Activated naive CD8-positive, alpha-beta T cell (primary cell): ENCODE measurements around the gene LYRM9.
"Not testable (repeated sequence)": the region's sequence is repeated elsewhere in the genome, so short reads cannot be mapped to it uniquely, and the experiment has no call there.

Experiments used
- H3K27ac Mint-ChIP-seq: one replicate; pipeline ENCODE4 v1.8.0; 2021; ENCODE audit warnings: mixed read lengths
- H3K27me3 Mint-ChIP-seq: one replicate; pipeline ENCODE4 v1.8.0; 2021; ENCODE audit warnings: mixed read lengths
- H3K36me3 Mint-ChIP-seq: one replicate; pipeline ENCODE4 v1.8.0; 2021; ENCODE audit warnings: mixed read lengths
- H3K4me1 Mint-ChIP-seq: one replicate; pipeline ENCODE4 v1.8.0; 2021; ENCODE audit warnings: low read depth, mixed read lengths
- H3K4me3 Mint-ChIP-seq: one replicate; pipeline ENCODE4 v1.8.0; 2021; ENCODE audit warnings: mild to moderate bottlenecking, mixed read lengths
- H3K9me3 Mint-ChIP-seq: one replicate; pipeline ENCODE4 v1.8.0; 2021; ENCODE audit warnings: low read depth, mixed read lengths

LYRM9 gene

GRCh38 chr17:27871407-27871806 lies 21.8 kb downstream of the LYRM9 start:
- Mint-ChIP-seq H3K4me1 (no peaks in the 10 kb centered on the region), H3K36me3 (peaks cover 10% of the 10 kb centered on the region), H3K27me3 (no peaks in the 10 kb centered on the region), H3K4me3 (no peak overlapping the region), H3K9me3 (no peaks in the 10 kb centered on the region), H3K27ac (no peak overlapping the region)

GRCh38 chr17:27870345-27870744 lies 22.8 kb downstream of the LYRM9 start:
- Mint-ChIP-seq H3K27ac (no peak overlapping the region), H3K36me3 (peaks cover 8% of the 10 kb centered on the region), H3K9me3 (no peaks in the 10 kb centered on the region)

GRCh38 chr17:27868565-27868964 lies 24.6 kb downstream of the LYRM9 start:
- Mint-ChIP-seq H3K4me3 (no peak overlapping the region), H3K27me3 (no peaks in the 10 kb centered on the region), H3K27ac (no peak overlapping the region), H3K9me3 (no peaks in the 10 kb centered on the region), H3K4me1 (no peaks in the 10 kb centered on the region), H3K36me3 (peaks cover 5% of the 10 kb centered on the region)

More at GRCh38 chr17:27870345-27870744, 22.8 kb downstream of the LYRM9 start:
- Mint-ChIP-seq H3K4me3 (no peak overlapping the region), H3K4me1 (no peaks in the 10 kb centered on the region), H3K27me3 (no peaks in the 10 kb centered on the region)

GRCh38 chr17:27862840-27863239 lies 30.3 kb downstream of the LYRM9 start:
- no peak overlapping the region for H3K4me3 Mint-ChIP-seq
- no peaks in the 10 kb centered on the region for H3K9me3 Mint-ChIP-seq
- H3K27ac Mint-ChIP-seq: no peak overlapping the region
- H3K4me1 Mint-ChIP-seq: no peaks in the 10 kb centered on the region
- no peaks in the 10 kb centered on the region for H3K27me3 Mint-ChIP-seq
- H3K36me3 Mint-ChIP-seq: peaks cover 7% of the 10 kb centered on the region

GRCh38 chr17:27862004-27862403 lies 31.2 kb downstream of the LYRM9 start:
- Mint-ChIP-seq H3K9me3 (no peaks in the 10 kb centered on the region), H3K4me3 (no peak overlapping the region), H3K36me3 (peaks cover 7% of the 10 kb centered on the region), H3K27me3 (no peaks in the 10 kb centered on the region), H3K4me1 (no peaks in the 10 kb centered on the region), H3K27ac (no peak overlapping the region)

- no peak overlapping the region for H3K4me3 Mint-ChIP-seq
- H3K27me3 Mint-ChIP-seq: no peaks in the 10 kb centered on the region
- peaks cover 7% of the 10 kb centered on the region for H3K36me3 Mint-ChIP-seq
- no peaks in the 10 kb centered on the region for H3K9me3 Mint-ChIP-seq
- H3K27ac Mint-ChIP-seq: no peak overlapping the region
- H3K4me1 Mint-ChIP-seq: no peaks in the 10 kb centered on the region
Measured at GRCh38 chr17:27860971-27861664, 32.0 kb downstream of the LYRM9 start.

GRCh38 chr17:27858621-27859305 lies 34.4 kb downstream of the LYRM9 start:
- Mint-ChIP-seq H3K27ac (no peak overlapping the region), H3K9me3 (no peaks in the 10 kb centered on the region), H3K36me3 (peaks cover 7% of the 10 kb centered on the region), H3K27me3 (no peaks in the 10 kb centered on the region), H3K4me1 (no peaks in the 10 kb centered on the region), H3K4me3 (no peak overlapping the region)

- no peaks in the 10 kb centered on the region for H3K27me3 Mint-ChIP-seq
- no peaks in the 10 kb centered on the region for H3K4me1 Mint-ChIP-seq
- no peaks in the 10 kb centered on the region for H3K9me3 Mint-ChIP-seq
- no peak overlapping the region for H3K4me3 Mint-ChIP-seq
- peaks cover 7% of the 10 kb centered on the region for H3K36me3 Mint-ChIP-seq
- no peak overlapping the region for H3K27ac Mint-ChIP-seq
Measured at GRCh38 chr17:27856676-27857432, 36.3 kb downstream of the LYRM9 start.

- Mint-ChIP-seq H3K27me3 (no peaks in the 10 kb centered on the region), H3K36me3 (peaks cover 3% of the 10 kb centered on the region), H3K4me1 (no peaks in the 10 kb centered on the region), H3K27ac (no peak overlapping the region), H3K9me3 (no peaks in the 10 kb centered on the region), H3K4me3 (no peak overlapping the region)
Measured at GRCh38 chr17:27855454-27855853, 37.7 kb downstream of the LYRM9 start.

- H3K9me3 Mint-ChIP-seq: no peaks in the 10 kb centered on the region
- no peaks in the 10 kb centered on the region for H3K27me3 Mint-ChIP-seq
- peaks cover 2% of the 10 kb centered on the region for H3K36me3 Mint-ChIP-seq
- H3K4me1 Mint-ChIP-seq: no peaks in the 10 kb centered on the region
- no peak overlapping the region for H3K27ac Mint-ChIP-seq
- no peak overlapping the region for H3K4me3 Mint-ChIP-seq
Measured at GRCh38 chr17:27854163-27854562, 39.0 kb downstream of the LYRM9 start.

- Mint-ChIP-seq H3K9me3 (no peaks in the 10 kb centered on the region), H3K27me3 (no peaks in the 10 kb centered on the region), H3K4me3 (no peak overlapping the region), H3K36me3 (peaks cover 2% of the 10 kb centered on the region), H3K4me1 (no peaks in the 10 kb centered on the region), H3K27ac (no peak overlapping the region)
Measured at GRCh38 chr17:27853091-27853490, 40.1 kb downstream of the LYRM9 start.

- H3K4me3 Mint-ChIP-seq: no peak overlapping the region
- no peak overlapping the region for H3K27ac Mint-ChIP-seq
- H3K9me3 Mint-ChIP-seq: no peaks in the 10 kb centered on the region
- H3K27me3 Mint-ChIP-seq: no peaks in the 10 kb centered on the region
- H3K4me1 Mint-ChIP-seq: peaks cover 18% of the 10 kb centered on the region
- peaks cover 2% of the 10 kb centered on the region for H3K36me3 Mint-ChIP-seq
Measured at GRCh38 chr17:27849474-27850185, 43.5 kb downstream of the LYRM9 start.

- Mint-ChIP-seq H3K4me3 (no peak overlapping the region), H3K9me3 (no peaks in the 10 kb centered on the region), H3K4me1 (peaks cover 18% of the 10 kb centered on the region), H3K27me3 (no peaks in the 10 kb centered on the region), H3K27ac (no peak overlapping the region), H3K36me3 (no peaks in the 10 kb centered on the region)
Measured at GRCh38 chr17:27848931-27849330, 44.2 kb downstream of the LYRM9 start.

GRCh38 chr17:27846808-27847307 lies 46.3 kb downstream of the LYRM9 start:
- H3K27me3 Mint-ChIP-seq, H3K36me3 Mint-ChIP-seq, H3K9me3 Mint-ChIP-seq: not testable (repeated sequence)
- Mint-ChIP-seq H3K4me3 (peak overlapping the region; percentile 65), H3K4me1 (peaks cover 18% of the 10 kb centered on the region), H3K27ac (peak overlapping the region; percentile 51)
